NCI-H2107 (cell line): ENCODE data around the gene ADGRD1.

Experiments
- DNase-seq: peaks from one replicate; lab custom pipeline; 2025; lab: John Stamatoyannopoulos, UW

The ADGRD1 gene

DNA sequence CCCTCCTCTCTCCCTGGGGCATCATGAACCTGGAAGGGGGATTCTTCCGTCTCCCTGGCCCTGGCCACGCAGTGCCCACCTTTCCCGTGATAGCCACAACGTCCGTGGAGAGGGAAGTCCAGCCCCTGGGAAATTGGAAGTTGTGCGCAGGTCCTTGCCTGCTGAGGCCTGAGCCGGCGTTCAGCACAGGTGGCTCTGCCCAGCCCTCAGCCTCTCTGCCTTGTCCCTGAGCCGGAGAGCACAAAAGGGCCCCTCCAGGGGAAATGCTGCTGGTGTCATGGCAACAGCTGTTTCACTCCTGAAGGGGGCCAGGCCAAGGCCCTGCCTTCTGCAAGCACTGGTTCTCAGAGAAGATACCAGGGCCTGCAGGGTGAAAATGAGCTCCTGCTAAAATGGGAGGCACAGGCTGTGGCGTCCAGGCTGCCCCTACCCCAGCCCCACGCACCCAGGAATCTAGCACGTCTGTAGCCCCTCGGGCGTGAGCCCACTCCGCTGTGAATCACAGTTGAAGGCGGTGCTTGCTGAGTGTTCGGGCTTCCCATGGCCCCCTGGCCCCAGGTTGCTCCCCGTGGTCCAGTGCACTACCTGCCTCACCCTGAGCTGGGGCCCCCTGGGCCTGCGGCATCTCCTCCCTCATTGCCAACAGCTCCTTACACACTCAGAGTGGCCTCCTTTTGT, 149.4 kb downstream of the ADGRD1 start:
- DNase-seq, result no peak

GRCh38 chr12:131103669-131104462, 150.2 kb downstream of the ADGRD1 start:
- DNase-seq, result no peak

DNA sequence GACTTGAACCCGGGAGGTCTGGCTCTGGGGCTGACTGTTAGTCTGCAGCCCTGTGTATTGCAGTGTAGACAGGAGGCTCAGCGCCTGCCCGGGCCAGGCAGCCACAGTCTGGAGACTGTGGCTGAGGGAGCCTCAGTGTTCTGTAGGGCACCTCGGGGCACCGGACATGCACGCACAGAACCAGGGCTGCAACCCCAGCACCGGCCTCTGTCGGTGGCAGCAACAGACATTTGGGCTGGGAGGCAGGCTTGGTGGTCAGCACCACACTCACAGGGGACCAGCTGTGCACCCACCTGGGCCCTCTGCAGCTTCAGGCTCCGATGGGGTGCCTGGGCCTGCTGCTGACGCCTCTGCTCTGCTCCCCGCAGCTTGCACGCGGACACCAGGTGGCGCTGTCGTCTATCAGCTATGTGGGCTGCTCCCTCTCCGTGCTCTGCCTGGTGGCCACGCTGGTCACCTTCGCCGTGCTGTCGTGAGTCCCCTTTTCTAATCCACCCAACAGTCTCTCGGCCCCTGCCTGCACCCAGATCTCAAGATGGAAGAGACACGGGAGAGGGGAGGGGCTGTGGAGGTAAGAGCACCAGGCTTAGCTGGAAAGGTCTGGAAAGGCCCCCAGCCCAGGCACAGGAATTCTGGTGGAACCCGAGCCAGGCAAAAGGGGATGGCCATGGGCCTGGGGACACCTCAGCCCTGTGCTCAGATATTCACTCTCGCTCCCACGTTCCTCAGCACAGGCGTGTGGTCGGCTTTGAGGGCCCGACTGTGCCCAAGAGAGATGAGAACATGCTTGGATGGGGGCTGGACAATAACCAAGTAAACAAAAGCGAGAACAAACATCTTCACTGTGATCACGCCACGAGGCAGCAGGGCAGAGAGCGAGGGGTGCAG, 151.0 kb downstream of the ADGRD1 start:
- DNase-seq, result peak; percentile 27

DNA sequence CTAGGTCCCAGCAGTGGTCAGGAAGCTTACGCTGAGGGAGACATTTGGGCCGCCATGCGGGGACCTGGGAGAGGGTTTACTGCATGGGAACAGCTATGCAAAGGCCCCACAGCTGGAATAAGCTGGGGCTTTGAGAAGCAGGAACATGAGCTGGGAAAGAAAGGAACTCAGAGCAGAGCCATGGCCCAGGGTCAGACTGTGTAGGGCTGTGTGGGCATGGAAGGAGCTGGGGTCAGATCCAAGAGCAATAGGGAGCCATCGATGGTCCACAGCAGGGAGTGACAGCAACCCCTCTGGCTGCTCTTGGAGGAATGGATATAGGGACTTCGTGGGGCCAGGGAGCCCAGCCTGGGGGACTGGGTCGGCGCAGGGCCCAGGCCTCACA, 151.6 kb downstream of the ADGRD1 start:
- no peak for DNase-seq

DNA sequence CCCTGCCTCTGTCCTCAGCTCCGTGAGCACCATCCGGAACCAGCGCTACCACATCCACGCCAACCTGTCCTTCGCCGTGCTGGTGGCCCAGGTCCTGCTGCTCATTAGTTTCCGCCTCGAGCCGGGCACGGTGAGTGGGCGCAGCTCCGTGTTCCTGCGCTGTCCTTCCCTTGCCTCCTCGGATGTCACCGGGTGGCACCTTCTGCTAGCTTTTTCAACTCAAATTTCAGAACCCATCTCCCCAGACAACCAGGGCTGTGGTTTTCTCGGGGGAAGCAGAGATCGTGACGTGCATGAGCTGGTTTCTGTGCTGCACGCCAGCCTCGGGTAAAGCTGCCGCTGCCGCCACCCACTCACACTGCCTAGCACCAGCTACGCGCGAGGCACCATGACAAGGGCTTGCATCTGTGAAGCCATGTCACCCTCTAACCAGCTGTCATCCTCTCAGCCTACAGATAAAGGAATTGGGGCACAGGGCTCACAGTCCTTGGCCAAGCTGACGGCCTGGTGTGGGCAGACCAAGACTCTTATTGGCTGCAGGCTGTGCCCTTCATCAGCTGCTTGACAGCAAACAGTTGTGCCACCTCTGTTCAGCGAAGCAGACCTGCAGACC, 152.1 kb downstream of the ADGRD1 start:
- no peak for DNase-seq

GRCh38 chr12:131106349-131106941, 152.7 kb downstream of the ADGRD1 start:
- no peak for DNase-seq

DNA sequence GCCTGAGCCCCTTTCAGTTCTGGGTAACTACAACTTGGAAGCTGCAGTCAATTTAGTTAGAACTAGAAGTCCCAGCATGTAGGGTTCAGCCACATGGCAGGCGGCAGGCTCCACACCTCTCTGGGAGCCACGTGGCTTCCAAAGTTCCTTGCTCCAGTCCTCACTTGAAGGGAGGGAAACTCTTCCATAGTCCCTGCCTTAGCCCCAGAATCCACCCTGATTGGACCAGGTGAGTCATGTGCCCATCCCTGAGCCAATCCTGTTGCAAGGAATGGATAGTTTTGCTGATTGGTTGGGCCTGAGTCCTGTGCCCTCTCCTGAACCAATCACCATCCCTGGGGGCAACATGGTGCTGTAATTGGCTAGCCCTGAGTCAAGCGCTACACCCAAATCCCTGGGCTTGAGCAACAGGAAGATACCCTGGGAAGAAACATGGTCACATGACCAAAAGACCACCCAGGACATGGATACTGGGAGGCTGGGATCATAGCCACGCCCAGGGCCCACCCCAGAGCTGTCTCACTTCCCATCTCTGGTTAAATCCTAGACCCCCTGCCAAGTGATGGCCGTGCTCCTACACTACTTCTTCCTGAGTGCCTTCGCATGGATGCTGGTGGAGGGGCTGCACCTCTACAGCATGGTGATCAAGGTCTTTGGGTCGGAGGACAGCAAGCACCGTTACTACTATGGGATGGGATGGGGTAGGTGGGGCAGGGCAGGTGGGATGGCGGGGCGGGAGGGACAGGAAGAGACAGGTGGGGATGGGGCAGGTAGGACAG, 154.7 kb downstream of the ADGRD1 start:
- DNase-seq, result no peak

DNA sequence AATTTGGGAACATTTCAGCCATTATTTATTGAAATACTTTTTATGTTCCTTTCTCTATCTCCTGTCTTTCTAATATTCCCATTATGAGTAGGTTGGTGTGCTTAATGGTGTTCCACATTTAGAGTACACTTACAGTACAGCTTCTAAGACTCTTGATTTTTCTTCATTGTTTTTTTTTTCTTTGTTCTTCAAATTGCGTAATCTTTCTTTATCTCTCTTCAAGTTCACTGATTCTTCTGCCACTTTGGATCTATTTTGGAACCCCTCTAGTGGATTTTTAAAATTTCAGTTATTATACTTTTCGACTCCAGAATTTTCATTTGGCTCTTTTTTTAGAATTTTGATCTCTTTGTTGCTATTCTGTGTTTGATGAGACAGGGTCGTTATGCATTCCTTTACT, 157.7 kb downstream of the ADGRD1 start:
- DNase-seq, result no peak

DNA sequence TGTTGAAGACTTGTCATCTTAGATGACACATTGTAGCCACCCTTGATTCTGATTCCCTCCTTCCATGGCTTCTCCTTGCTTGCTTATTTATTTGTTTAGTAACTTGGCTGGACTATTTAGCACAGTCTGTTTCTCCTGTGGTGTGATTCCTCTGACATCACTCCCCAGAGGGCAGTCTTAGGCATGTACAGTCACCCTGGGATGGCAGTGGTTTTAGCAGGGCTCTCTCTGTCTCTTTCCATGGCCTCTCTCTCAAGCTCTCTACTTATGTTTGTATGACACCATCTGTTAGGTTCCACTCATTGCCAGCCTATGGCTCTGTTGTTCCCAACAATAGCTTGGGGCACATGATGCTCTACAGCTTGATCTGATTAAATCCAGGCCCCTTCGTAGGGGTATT, 158.3 kb downstream of the ADGRD1 start:
- no peak for DNase-seq

DNA sequence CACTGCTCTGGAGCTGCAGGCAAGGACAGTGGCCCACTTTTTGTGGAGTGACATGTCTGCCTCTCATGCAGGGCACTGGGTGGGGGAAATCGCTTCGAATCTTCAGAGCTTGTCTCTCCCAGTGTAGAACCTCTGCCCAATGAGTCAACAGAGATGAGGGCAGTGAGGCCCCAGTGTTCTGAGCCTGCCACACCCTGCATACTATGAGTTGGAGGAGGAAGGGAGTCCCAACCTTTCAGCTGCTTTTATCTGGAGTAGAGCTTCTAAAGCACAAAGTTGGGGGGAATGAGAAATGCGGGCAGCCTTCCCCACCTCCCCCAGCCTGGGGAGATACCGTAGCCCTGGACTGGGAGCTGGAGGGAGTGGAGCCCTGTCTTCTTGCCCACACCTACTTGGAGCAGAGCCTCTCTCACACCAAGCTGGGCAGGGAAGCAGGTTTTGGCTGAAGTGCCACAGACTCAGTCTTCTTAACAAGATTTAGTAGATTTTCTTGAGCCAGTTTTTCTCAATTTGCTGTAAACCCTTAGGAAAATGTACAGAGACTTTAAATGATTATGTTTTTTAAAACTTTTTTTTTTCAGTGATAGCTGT, 159.1 kb downstream of the ADGRD1 start:
- DNase-seq, result no peak

DNA sequence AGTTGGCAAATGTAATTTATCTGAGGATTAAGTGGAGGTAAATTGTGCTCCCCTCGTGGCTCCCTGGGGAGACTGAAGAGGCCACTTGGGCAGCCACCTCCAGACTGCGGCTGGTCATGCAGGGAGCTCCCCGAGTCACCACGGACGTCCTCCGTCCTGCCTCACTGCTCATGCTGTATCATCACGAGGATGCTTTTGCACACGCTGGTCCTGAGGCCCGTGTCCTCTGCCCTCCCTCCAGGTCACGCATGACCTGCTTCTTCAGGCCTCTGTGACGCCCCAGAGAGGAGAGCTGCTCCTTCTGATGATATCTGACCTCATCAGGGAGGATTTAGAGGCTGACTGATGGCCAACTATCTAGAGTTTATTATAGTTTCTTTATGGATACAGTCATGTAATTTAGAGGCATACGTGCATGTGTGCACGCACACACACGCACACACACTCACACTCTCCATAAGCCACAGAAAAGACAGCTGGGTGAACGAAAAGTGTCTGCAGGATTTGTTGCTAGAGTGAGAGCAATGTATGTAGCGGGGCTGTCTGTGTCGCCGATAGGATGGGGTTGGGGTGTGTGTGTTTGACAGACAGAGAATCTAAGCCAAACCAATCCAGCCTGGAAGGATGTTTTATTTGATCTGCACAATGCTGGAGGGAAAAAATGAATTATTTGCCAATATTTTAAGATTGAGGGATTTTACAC, 160.0 kb downstream of the ADGRD1 start:
- DNase-seq, result no peak

- DNase-seq, result no peak
These were observed 160.6 kb downstream of the ADGRD1 start for GRCh38 chr12:131114271-131114670.

DNA sequence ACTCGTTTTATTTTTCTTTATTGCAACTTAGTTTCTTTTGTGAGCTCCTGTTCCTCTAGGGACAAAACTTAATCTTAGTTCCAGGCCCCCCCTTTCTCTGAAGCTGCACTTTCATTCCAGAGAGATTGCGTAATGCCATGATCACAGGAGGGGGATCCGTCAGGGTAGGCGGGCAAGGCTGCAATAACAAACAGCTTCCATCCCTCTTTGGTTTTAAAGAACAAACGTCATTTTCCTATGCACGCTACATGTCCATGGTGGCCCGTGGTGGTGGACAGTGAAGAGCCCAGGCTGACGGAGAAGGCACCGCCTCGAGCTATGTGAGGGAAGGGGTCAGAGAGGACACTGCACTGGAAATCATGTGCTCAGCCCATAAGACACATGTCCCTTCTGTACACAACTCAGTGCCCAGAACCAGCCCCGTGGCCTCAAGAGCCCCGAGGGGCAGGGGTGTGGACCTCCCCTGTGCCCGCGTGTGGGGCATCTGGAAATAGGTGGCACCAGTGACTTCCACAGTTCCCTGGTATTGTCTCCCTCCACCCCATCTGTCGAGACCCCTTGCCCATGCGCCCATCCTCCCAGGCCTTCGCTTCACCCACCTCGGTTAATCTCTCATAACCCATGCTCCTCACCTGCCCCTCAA, 161.4 kb downstream of the ADGRD1 start:
- DNase-seq, result no peak

- DNase-seq, result no peak
These were observed 162.2 kb downstream of the ADGRD1 start for GRCh38 chr12:131115766-131116467.

- DNase-seq, result no peak
These were observed 162.9 kb downstream of the ADGRD1 start for GRCh38 chr12:131116468-131117117.

- DNase-seq, result no peak
These were observed 163.9 kb downstream of the ADGRD1 start for GRCh38 chr12:131117438-131118245.

GRCh38 chr12:131118371-131118770, 164.7 kb downstream of the ADGRD1 start:
- no peak for DNase-seq
